Upper lobe of left lung (tissue), 6 donors: Measurements from ENCODE around the gene UBE2Q2. TPM values are rescaled to one million over a fixed set of nuclear protein-coding genes. Genes with fewer than 3 reads are reported as not detected.
"Not testable (repeated sequence)": the region's sequence is repeated elsewhere in the genome, so short reads cannot be mapped to it uniquely, and the experiment has no call there.

Experiments used
- ATAC-seq, 2 donors: fragments of 200-7000 bp; cut with Tn5 transposase; one replicate each; pipeline ENCODE4 v1.9.1; 2022; ENCODE audit warnings: mild to moderate bottlenecking in 2 of 2, moderate library complexity in 2 of 2; ENCODE audit not compliant: low FRiP score in 2 of 2
- DNase-seq, 2 donors: peaks; one replicate each; pipeline ENCODE4 v3.0.0-alpha.2; 2019 to 2020
- H3K27ac ChIP-seq, 4 donors: fragments of 200-600 bp; sonication (generic); one replicate each; pipeline ENCODE4 v1.5.1; 2016 to 2019
- H3K27me3 ChIP-seq, 4 donors: fragments of 200-600 bp; sonication (generic); one replicate each; pipeline ENCODE4 v1.5.1; 2017 to 2019
- H3K36me3 ChIP-seq, 4 donors: fragments of 200-600 bp; sonication (generic); one replicate each; pipeline ENCODE4 v1.5.1; 2016 to 2019
- H3K4me1 ChIP-seq, 4 donors: fragments of 200-600 bp; sonication (generic); one replicate each; pipeline ENCODE4 v1.5.1; 2018 to 2019
- H3K4me3 ChIP-seq, 4 donors: fragments of 200-600 bp; sonication (generic); one replicate each; pipeline ENCODE4 v1.5.1; 2017 to 2019; ENCODE audit warnings: mild to moderate bottlenecking in 2 of 4, moderate library complexity in 1 of 4
- H3K9me3 ChIP-seq, 4 donors: fragments of 200-600 bp; sonication (generic); one replicate each; pipeline ENCODE4 v1.5.1; 2018 to 2019
- EP300 ChIP-seq, 4 donors: sonication (generic); formaldehyde crosslinking; IDR thresholded peaks; one replicate each; pipeline ENCODE4 v1.5.1; 2017; ENCODE audit warnings: antibody characterized with exemption in 4 of 4, control low read depth in 2 of 4
- POLR2A ChIP-seq, 4 donors: fragments of 450-650 bp; IDR thresholded peaks; one replicate each; pipeline ENCODE4 v1.5.1; 2016 to 2017; ENCODE audit warnings: antibody characterized with exemption in 4 of 4, mild to moderate bottlenecking in 2 of 4
- POLR2AphosphoS5 ChIP-seq, 2 donors: sonication (generic); formaldehyde crosslinking; IDR thresholded peaks; one replicate each; pipeline ENCODE4 v1.5.1; 2017; ENCODE audit warnings: antibody characterized with exemption in 2 of 2
- WGBS, 2 donors: methylation state at CpG; one replicate each; pipeline ENCODE4 v1.1.5; 2017 to 2018; 5-methylcytosine and 5-hydroxymethylcytosine counted together
- total RNA-seq, 6 donors: library from RNA; depleted of rRNA in 4 of 6; stranded (reverse); fragments of >200 nt in 4 of 6; gene quantifications; one replicate each; pipeline versions ENCODE4 v1.1.0 to v1.2.1, GENCODE V29; 2016 to 2021
- TF ChIP-seq, protein P1 (sequence below), 6 experiments: fragments of 450-650 bp in 4 of 6; fragments of 200-600 bp in 2 of 6; sonication (generic) in 2 of 6; IDR thresholded peaks; one replicate each; pipeline ENCODE4 v1.5.1; 2016 to 2019; ENCODE audit warnings: antibody characterized with exemption in 6 of 6
- donor health status: DM: no; HTN: no; CAD: no; lungs with moderate emphysema.
- donor health status: DM: no; HTN: yes; CAD: no; lungs with severe emphysema.

UBE2Q2 gene
- total RNA-seq, 6 donors from 2014 or later, result 16.5 to 37.7 (median 29.3) TPM

DNA sequence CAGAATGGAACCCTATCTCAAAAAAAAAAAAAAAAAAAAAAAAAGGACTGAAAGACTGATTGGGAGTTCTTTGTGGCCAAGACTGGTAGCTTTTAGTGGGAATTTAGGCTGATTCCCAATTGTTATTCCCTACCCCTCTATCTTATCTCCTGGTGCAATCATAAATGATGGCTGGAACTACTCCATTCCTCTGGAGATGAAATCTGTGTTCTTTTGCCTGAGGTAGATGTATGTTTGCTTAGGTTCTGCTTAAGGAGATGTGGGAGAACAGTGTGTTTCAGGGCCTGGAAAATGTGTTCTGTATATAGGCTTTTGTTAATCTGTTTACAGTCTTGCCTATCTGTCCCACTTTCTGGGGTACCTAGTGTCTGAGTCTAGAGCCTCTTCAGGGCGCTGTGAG, 19.5 kb downstream of the UBE2Q2 start:
- ATAC-seq, result no peak
- Histone ChIP-seq H3K27ac (no peak overlapping the region), H3K4me3 (no peak overlapping the region), H3K4me1 (peaks cover 0 to 4% (median 0%) of the 10 kb centered on the region in 4 donors), H3K27me3 (no peaks in the 10 kb centered on the region), H3K9me3 (no peaks in the 10 kb centered on the region), H3K36me3 (no peaks in the 10 kb centered on the region)
- no peak for DNase-seq
- WGBS, 2 donors, result 90 to 97% methylated on average over 1 of the region's 1 CpG
- TF ChIP-seq POLR2A (IDR thresholded peaks at IDR 0.05), result no peak
- no peak for TF ChIP-seq EP300 (IDR thresholded peaks at IDR 0.05)
- TF ChIP-seq, protein P1, sequence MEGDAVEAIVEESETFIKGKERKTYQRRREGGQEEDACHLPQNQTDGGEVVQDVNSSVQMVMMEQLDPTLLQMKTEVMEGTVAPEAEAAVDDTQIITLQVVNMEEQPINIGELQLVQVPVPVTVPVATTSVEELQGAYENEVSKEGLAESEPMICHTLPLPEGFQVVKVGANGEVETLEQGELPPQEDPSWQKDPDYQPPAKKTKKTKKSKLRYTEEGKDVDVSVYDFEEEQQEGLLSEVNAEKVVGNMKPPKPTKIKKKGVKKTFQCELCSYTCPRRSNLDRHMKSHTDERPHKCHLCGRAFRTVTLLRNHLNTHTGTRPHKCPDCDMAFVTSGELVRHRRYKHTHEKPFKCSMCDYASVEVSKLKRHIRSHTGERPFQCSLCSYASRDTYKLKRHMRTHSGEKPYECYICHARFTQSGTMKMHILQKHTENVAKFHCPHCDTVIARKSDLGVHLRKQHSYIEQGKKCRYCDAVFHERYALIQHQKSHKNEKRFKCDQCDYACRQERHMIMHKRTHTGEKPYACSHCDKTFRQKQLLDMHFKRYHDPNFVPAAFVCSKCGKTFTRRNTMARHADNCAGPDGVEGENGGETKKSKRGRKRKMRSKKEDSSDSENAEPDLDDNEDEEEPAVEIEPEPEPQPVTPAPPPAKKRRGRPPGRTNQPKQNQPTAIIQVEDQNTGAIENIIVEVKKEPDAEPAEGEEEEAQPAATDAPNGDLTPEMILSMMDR (IDR thresholded peaks at IDR 0.05), result no peak
- no peak for TF ChIP-seq POLR2AphosphoS5 (IDR thresholded peaks at IDR 0.05)

DNA sequence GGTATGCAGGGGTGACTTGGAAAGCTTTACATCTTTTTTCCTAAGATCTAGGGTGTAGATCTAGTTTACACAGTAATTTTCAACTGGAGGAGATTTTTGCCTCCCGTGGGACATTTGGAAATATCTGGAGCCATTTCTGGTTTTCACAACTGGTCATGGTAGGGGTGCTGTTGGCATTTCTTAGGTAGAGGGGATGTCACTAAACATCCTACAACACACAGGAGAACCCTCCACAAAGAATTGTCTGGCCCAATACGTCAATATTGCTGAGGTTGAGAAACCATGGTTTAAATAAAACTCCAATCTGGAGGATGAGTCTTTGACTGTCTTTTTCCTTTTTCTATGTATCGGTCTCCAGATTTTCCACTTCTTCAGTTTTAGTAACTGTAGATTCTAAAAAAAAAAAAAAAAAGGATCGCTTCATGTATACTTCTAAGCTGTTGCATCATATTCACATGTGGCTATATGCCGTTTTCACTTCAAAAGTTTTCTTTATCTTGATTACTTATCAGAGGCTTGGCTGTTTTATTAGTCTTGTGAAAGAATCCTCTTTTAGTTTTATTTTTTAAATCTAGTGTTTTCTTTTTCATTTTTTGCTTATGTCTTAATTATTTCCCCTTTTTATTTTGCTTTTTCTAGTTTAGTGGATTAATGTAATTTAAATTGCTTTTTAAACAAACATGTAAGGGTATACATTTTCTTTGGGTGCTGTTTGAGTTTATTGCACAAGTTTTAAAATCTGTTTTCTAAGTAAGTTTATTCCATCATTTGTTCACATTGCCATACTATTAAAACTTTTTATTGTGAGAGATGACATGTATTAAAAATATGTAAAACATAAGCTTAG, 21.2 kb downstream of the UBE2Q2 start:
- Histone ChIP-seq H3K27ac (no peak overlapping the region), H3K4me3 (no peak overlapping the region), H3K27me3 (no peaks in the 10 kb centered on the region), H3K9me3 (no peaks in the 10 kb centered on the region), H3K36me3 (peaks cover 0 to 6% (median 0%) of the 10 kb centered on the region in 4 donors), H3K4me1 (peaks cover 0 to 4% (median 0%) of the 10 kb centered on the region in 4 donors)
- WGBS, 2 donors, result 73 to 74% methylated on average over 5 of the region's 5 CpGs
- TF ChIP-seq, protein P1 (IDR thresholded peaks at IDR 0.05), result no peak
- TF ChIP-seq POLR2AphosphoS5 (IDR thresholded peaks at IDR 0.05), result no peak
- no peak for TF ChIP-seq EP300 (IDR thresholded peaks at IDR 0.05)
- TF ChIP-seq POLR2A (IDR thresholded peaks at IDR 0.05), result no peak
- ATAC-seq (no peak), DNase-seq (no peak)

DNA sequence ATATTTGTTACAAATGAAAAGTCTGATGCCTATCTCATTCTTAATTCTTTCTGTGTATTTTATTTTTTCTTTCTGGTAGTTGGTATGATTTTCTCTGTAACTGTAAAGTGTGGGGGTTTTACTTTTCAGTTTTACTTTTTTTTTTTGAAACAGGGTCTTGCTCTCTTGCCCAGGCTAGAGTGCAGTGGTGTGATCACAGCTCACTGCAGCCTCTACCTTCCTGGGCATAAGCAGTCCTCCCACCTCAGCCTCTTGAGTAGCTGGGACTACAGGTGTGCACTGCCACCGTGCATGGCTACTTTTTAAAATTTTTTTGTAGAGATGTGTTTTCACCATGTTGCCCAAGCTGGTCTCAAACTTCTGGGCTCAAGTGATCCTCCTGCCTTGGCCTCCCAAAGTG, 22.8 kb downstream of the UBE2Q2 start:
- H3K4me3 ChIP-seq, H3K27ac ChIP-seq, ATAC-seq, H3K27me3 ChIP-seq, DNase-seq, H3K9me3 ChIP-seq, H3K4me1 ChIP-seq: not testable (repeated sequence)
- peaks cover 0 to 17% (median 3%) of the 10 kb centered on the region in 4 donors for H3K36me3 ChIP-seq
- 79 to 91% methylated on average over 1 of the region's 1 CpG for WGBS, 2 donors

DNA sequence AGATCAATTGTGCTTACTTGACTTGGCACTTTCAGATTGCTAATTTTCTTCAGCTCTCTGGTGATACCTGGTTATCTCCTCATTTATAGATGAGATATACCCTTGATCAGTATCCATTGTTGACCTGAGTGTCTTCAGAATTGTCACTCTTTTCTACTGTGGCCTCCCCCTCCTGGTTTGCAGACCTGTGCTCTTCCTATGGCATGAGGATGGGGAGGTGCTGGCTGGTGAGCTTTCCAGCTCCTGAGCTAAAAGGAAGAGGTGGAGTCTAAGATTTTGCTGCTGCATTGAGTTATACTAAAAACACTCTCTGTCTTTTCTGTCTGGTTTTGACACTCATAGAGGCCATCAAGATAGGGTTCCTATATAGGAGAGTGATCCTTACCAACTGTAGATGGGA, 23.7 kb downstream of the UBE2Q2 start:
- H3K4me1 ChIP-seq, result peaks cover 0 to 4% (median 0%) of the 10 kb centered on the region in 4 donors
- no peaks in the 10 kb centered on the region for H3K27me3 ChIP-seq
- no peak overlapping the region for H3K4me3 ChIP-seq
- TF ChIP-seq POLR2A (IDR thresholded peaks at IDR 0.05) (no peak), EP300 (IDR thresholded peaks at IDR 0.05) (no peak), POLR2AphosphoS5 (IDR thresholded peaks at IDR 0.05) (no peak)
- TF ChIP-seq, protein P1 (IDR thresholded peaks at IDR 0.05), result no peak
- ATAC-seq (no peak), DNase-seq (no peak)
- peaks cover 0 to 17% (median 3%) of the 10 kb centered on the region in 4 donors for H3K36me3 ChIP-seq
- no peak overlapping the region for H3K27ac ChIP-seq
- H3K9me3 ChIP-seq, result no peaks in the 10 kb centered on the region

DNA sequence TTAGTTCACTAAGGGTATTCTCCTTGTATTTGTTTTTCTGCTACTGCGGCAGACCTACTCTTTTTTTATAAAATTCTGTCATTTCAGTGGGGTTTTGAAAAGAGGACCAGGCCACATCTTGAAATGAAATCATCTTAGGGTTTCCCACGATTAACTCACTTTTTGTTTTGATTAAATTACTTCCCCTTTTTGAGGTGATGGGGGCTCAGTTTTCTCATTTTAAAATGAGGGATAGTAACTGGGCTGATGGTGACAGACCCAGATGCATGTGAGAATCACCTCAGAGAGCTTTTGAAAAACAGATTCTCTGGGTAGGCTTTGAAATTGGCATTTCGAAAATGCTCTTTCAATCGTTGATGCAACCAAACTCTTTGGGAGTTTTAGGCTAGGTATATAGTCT, 24.2 kb downstream of the UBE2Q2 start:
- Histone ChIP-seq H3K27ac (no peak overlapping the region), H3K4me1 (peaks cover 0 to 4% (median 0%) of the 10 kb centered on the region in 4 donors), H3K4me3 (no peak overlapping the region), H3K27me3 (no peaks in the 10 kb centered on the region), H3K9me3 (no peaks in the 10 kb centered on the region), H3K36me3 (peaks cover 0 to 17% (median 3%) of the 10 kb centered on the region in 4 donors)
- DNase-seq, result no peak
- ATAC-seq, result no peak
- whole genome bisulfite sequencing, 2 donors, result 67 to 69% methylated on average over 4 of the region's 4 CpGs
- TF ChIP-seq POLR2A (IDR thresholded peaks at IDR 0.05) (no peak), EP300 (IDR thresholded peaks at IDR 0.05) (no peak), POLR2AphosphoS5 (IDR thresholded peaks at IDR 0.05) (no peak)
- TF ChIP-seq, protein P1 (IDR thresholded peaks at IDR 0.05), result no peak
